Calu3 (cell line): ENCODE results near the gene VDR. TPM values are rescaled to one million over a fixed set of nuclear protein-coding genes. Genes with fewer than 3 reads are reported as not detected.

Source experiments
- BruUV-seq: library from RNA; stranded (reverse); fragments of 400-500 nt; replicated peaks from 2 replicates; lab custom pipeline; 2021; lab: Mats Ljungman, UMichigan
- CTCF ChIA-PET: fragments of 300-600 bp; sonication (Branson Sonifier 250); formaldehyde crosslinking; loops from one replicate; lab custom pipeline; 2022; ENCODE audit warnings: antibody characterized with exemption; lab: Charles Lee
- DNase-seq: peaks from one replicate; pipeline ENCODE4 v3.0.0; 2022
- H3K27ac Mint-ChIP-seq: one replicate; pipeline ENCODE4 v1.8.0; 2022; ENCODE audit warnings: mixed read lengths; ENCODE audit not compliant: unreplicated experiment
- H3K27me3 Mint-ChIP-seq: one replicate; pipeline ENCODE4 v1.8.0; 2022; ENCODE audit warnings: mixed read lengths; ENCODE audit not compliant: unreplicated experiment
- H3K36me3 Mint-ChIP-seq: one replicate; pipeline ENCODE4 v1.8.0; 2022; ENCODE audit warnings: mild to moderate bottlenecking, moderate library complexity, mixed read lengths; ENCODE audit not compliant: insufficient read depth, unreplicated experiment
- H3K4me1 Mint-ChIP-seq: one replicate; pipeline ENCODE4 v1.8.0; 2022; ENCODE audit warnings: mild to moderate bottlenecking, low read depth, mixed read lengths; ENCODE audit not compliant: unreplicated experiment
- H3K4me3 Mint-ChIP-seq: one replicate; pipeline ENCODE4 v1.8.0; 2022; ENCODE audit warnings: mild to moderate bottlenecking, low read depth, moderate library complexity, mixed read lengths; ENCODE audit not compliant: unreplicated experiment
- H3K9me3 Mint-ChIP-seq: one replicate; pipeline ENCODE4 v1.8.0; 2022; ENCODE audit warnings: low read depth, mixed read lengths; ENCODE audit not compliant: unreplicated experiment
- intact Hi-C: fragments of 100-400 bp; cut with micrococcal nuclease; formaldehyde crosslinking; loops from one replicate; pipeline ENCODE4 v1.10.0; 2022; ENCODE audit not compliant: unreplicated experiment
- total RNA-seq: library from RNA; stranded (reverse); gene quantifications from 2 replicates; pipeline ENCODE4 v1.2.3, GENCODE V29; 2022
- TF ChIP-seq, protein P1 (sequence below): fragments of 200-600 bp; IDR thresholded peaks from one replicate; pipeline ENCODE4 v1.8.0; 2022; ENCODE audit warnings: antibody characterized with exemption; ENCODE audit not compliant: unreplicated experiment

VDR gene
- total RNA-seq, 1 experiment from 2014 or later: 10.1 TPM

DNA sequence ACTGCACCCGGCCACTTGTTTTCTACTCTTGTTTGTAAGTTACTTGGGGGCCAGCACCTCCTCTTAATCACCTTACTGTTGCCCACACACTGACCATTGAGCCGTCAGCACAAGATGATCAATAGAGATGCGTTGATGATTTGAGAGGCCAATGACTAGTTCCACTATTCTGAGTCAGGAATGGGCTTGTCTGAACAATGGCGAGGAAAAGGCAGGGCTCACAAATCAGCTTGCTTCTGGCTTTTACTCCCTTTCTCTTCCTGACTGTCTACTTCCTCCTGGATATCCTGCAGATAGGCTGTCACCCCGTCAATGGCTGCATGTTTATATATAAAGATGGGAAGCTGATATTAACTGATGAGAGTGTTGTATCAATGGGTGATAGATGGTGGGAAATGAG is 55.9 kb downstream of the VDR start:
- no TSS peak for BruUV-seq
- H3K36me3 Mint-ChIP-seq: no peaks in the 10 kb centered on the region
- TF ChIP-seq, protein P1, sequence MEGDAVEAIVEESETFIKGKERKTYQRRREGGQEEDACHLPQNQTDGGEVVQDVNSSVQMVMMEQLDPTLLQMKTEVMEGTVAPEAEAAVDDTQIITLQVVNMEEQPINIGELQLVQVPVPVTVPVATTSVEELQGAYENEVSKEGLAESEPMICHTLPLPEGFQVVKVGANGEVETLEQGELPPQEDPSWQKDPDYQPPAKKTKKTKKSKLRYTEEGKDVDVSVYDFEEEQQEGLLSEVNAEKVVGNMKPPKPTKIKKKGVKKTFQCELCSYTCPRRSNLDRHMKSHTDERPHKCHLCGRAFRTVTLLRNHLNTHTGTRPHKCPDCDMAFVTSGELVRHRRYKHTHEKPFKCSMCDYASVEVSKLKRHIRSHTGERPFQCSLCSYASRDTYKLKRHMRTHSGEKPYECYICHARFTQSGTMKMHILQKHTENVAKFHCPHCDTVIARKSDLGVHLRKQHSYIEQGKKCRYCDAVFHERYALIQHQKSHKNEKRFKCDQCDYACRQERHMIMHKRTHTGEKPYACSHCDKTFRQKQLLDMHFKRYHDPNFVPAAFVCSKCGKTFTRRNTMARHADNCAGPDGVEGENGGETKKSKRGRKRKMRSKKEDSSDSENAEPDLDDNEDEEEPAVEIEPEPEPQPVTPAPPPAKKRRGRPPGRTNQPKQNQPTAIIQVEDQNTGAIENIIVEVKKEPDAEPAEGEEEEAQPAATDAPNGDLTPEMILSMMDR: no peak
- intact Hi-C loops: no loop called here
- H3K4me1 Mint-ChIP-seq: no peaks in the 10 kb centered on the region
- CTCF ChIA-PET: no interaction called here
- no peaks in the 10 kb centered on the region for H3K27me3 Mint-ChIP-seq
- no peak overlapping the region for H3K27ac Mint-ChIP-seq
- no peak for DNase-seq
- H3K4me3 Mint-ChIP-seq: no peak overlapping the region
- H3K9me3 Mint-ChIP-seq: no peaks in the 10 kb centered on the region

DNA sequence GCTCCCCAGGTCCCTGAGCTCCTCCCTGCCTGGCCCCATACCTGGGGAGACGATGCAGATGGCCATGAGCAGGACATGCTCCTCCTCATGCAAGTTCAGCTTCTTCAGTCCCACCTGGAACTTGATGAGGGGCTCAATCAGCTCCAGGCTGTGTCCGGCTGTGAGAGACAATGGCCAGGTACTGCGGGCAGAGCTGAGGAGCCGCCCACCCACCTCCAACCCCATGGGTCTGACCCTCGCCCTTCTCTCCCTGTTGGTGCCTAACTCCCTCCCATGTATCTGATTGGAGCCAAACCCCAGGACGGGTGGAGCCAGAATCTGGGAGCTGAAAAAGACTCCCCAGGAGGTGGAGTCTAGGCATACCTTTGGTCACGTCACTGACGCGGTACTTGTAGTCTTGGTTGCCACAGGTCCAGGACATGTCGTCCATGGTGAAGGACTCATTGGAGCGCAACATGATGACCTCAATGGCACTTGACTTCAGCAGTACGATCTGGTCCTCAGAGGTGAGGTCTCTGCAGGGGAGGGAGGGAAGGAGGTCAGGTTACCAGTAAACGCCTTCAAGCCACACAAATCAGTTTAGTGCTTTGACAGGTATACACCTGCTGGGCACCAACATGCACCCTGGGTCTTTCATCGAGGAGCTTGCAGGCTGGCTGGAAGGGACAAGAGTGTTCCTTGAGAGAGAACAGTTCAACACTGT is 58.3 kb downstream of the VDR start:
- CTCF ChIA-PET: interaction anchor here (1.5 kb wide), 1 partner anchor 13 kb away, joined by 5 read pairs; no protein-coding TSS in a partner anchor
- TF ChIP-seq, protein P1: no peak
- H3K27ac Mint-ChIP-seq: no peak overlapping the region
- intact Hi-C loops: no loop called here
- H3K9me3 Mint-ChIP-seq: no peaks in the 10 kb centered on the region
- no peaks in the 10 kb centered on the region for H3K27me3 Mint-ChIP-seq
- no peak overlapping the region for H3K4me3 Mint-ChIP-seq
- H3K36me3 Mint-ChIP-seq: no peaks in the 10 kb centered on the region
- no TSS peak for BruUV-seq
- no peak for DNase-seq
- H3K4me1 Mint-ChIP-seq: no peaks in the 10 kb centered on the region

DNA sequence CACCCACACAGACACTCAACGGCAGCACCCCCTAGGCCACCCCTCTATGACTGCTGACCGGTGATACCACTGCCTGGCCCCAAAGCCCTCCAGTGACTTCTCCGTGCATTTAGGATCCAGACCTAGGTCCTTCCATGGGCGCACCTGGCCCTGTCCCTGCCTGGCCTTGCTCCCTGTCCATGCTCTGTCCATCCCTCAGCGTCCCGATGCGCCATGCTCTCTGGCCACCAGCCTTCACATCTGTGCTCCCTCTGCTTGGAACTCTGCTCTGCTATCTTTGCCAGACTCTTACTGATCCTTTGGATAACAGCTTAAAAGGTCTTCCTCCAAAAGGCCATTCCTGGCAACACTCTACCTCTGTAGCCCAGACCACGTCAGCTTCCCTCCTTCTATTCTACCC is 59.7 kb downstream of the VDR start:
- TF ChIP-seq, protein P1: no peak
- CTCF ChIA-PET: no interaction called here
- no peaks in the 10 kb centered on the region for H3K36me3 Mint-ChIP-seq
- H3K4me3 Mint-ChIP-seq: no peak overlapping the region
- H3K9me3 Mint-ChIP-seq: no peaks in the 10 kb centered on the region
- H3K27ac Mint-ChIP-seq: no peak overlapping the region
- DNase-seq: no peak
- intact Hi-C loops: no loop called here
- BruUV-seq: no TSS peak
- no peaks in the 10 kb centered on the region for H3K27me3 Mint-ChIP-seq
- H3K4me1 Mint-ChIP-seq: no peaks in the 10 kb centered on the region

GRCh38 chr12:47844264-47845019 is 60.4 kb downstream of the VDR start:
- H3K9me3 Mint-ChIP-seq: no peaks in the 10 kb centered on the region
- H3K27ac Mint-ChIP-seq: no peak overlapping the region
- H3K4me1 Mint-ChIP-seq: no peaks in the 10 kb centered on the region
- DNase-seq: no peak
- no TSS peak for BruUV-seq
- peaks cover 3% of the 10 kb centered on the region for H3K27me3 Mint-ChIP-seq
- no peaks in the 10 kb centered on the region for H3K36me3 Mint-ChIP-seq
- TF ChIP-seq, protein P1: no peak
- intact Hi-C loops: no loop called here
- CTCF ChIA-PET: no interaction called here
- H3K4me3 Mint-ChIP-seq: no peak overlapping the region
